Measurements from ENCODE around the gene KRTAP5-4. TPM values are rescaled to one million over a fixed set of nuclear protein-coding genes. Genes with fewer than 3 reads are reported as not detected.
A peak's percentile ranks its signal among the peaks of the same experiment; 100 is the strongest.
"Not testable (repeated sequence)": the region's sequence is repeated elsewhere in the genome, so short reads cannot be mapped to it uniquely, and the experiment has no call there.

KRTAP5-4 gene
- total RNA-seq, 1 donor from 2014 or later: not detected

- TF ChIP-seq, protein P1, sequence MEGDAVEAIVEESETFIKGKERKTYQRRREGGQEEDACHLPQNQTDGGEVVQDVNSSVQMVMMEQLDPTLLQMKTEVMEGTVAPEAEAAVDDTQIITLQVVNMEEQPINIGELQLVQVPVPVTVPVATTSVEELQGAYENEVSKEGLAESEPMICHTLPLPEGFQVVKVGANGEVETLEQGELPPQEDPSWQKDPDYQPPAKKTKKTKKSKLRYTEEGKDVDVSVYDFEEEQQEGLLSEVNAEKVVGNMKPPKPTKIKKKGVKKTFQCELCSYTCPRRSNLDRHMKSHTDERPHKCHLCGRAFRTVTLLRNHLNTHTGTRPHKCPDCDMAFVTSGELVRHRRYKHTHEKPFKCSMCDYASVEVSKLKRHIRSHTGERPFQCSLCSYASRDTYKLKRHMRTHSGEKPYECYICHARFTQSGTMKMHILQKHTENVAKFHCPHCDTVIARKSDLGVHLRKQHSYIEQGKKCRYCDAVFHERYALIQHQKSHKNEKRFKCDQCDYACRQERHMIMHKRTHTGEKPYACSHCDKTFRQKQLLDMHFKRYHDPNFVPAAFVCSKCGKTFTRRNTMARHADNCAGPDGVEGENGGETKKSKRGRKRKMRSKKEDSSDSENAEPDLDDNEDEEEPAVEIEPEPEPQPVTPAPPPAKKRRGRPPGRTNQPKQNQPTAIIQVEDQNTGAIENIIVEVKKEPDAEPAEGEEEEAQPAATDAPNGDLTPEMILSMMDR (IDR thresholded peaks at IDR 0.05; ENCODE audit: unreplicated experiment): no peak
These were observed 40.0 kb downstream of the KRTAP5-4 start for GRCh38 chr11:1581976-1582375.

DNA sequence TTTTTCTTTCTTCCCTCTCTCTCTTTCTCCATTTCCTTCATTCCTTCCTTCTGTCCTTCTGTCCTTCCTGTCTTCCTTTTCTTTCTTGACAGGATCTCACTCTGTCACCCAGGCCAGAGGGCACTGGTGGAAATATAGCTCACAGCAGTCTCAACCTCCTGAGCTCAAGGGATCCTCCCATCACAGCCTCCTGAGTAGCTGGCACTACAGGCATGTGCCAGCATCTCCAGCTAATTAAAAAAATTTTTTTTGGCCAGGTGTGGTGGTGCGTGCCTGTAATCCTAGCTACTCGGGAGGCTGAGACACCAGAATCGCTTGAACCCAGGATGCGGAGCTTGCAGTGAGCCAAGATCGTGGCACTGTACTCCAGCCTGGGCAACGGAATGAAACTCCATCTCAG lies 45.1 kb downstream of the KRTAP5-4 start:
- H3K4me1 Mint-ChIP-seq: no peaks in the 10 kb centered on the region
- TF ChIP-seq, protein P1 (IDR thresholded peaks at IDR 0.05; ENCODE audit: unreplicated experiment): no peak
- no peak overlapping the region for H3K27ac Mint-ChIP-seq
- peaks cover 37% of the 10 kb centered on the region for H3K27me3 Mint-ChIP-seq (ENCODE audit: low read depth)
- no peaks in the 10 kb centered on the region for H3K36me3 Mint-ChIP-seq
- no peak overlapping the region for H3K4me3 Mint-ChIP-seq
- DNase-seq (ENCODE audit: low spot score in 2 of 2, unreplicated experiment in 2 of 2): no peak
- H3K9me3 Mint-ChIP-seq: peaks cover 17% of the 10 kb centered on the region

More at GRCh38 chr11:1581976-1582375, 40.0 kb downstream of the KRTAP5-4 start:
- Mint-ChIP-seq H3K27ac (no peak overlapping the region), H3K27me3 (ENCODE audit: low read depth) (peaks cover 20% of the 10 kb centered on the region), H3K9me3 (peaks cover 20% of the 10 kb centered on the region), H3K4me3 (no peak overlapping the region), H3K36me3 (no peaks in the 10 kb centered on the region), H3K4me1 (no peaks in the 10 kb centered on the region)
- no peak for DNase-seq (ENCODE audit: low spot score in 2 of 2, unreplicated experiment in 2 of 2)

- H3K27ac Mint-ChIP-seq; H3K36me3 Mint-ChIP-seq; H3K4me3 Mint-ChIP-seq; DNase-seq (ENCODE audit: low spot score in 2 of 2, unreplicated experiment in 2 of 2); H3K4me1 Mint-ChIP-seq: not testable (repeated sequence)
- peaks cover 12% of the 10 kb centered on the region for H3K9me3 Mint-ChIP-seq
- peaks cover 37% of the 10 kb centered on the region for H3K27me3 Mint-ChIP-seq (ENCODE audit: low read depth)
These were observed 46.2 kb downstream of the KRTAP5-4 start for GRCh38 chr11:1575756-1576155.

- no peak overlapping the region for H3K4me3 Mint-ChIP-seq
- H3K9me3 Mint-ChIP-seq: peaks cover 12% of the 10 kb centered on the region
- TF ChIP-seq, protein P1 (IDR thresholded peaks at IDR 0.05; ENCODE audit: unreplicated experiment): no peak
- no peak overlapping the region for H3K27ac Mint-ChIP-seq
- H3K36me3 Mint-ChIP-seq: no peaks in the 10 kb centered on the region
- peaks cover 37% of the 10 kb centered on the region for H3K27me3 Mint-ChIP-seq (ENCODE audit: low read depth)
- H3K4me1 Mint-ChIP-seq: no peaks in the 10 kb centered on the region
- DNase-seq (ENCODE audit: low spot score in 2 of 2, unreplicated experiment in 2 of 2): no peak
These were observed 47.0 kb downstream of the KRTAP5-4 start for GRCh38 chr11:1574933-1575242.

- Mint-ChIP-seq H3K27ac (no peak overlapping the region), H3K4me3 (peak overlapping the region; percentile 51), H3K27me3 (ENCODE audit: low read depth) (peaks cover 37% of the 10 kb centered on the region), H3K4me1 (no peaks in the 10 kb centered on the region), H3K9me3 (peaks cover 12% of the 10 kb centered on the region), H3K36me3 (no peaks in the 10 kb centered on the region)
- DNase-seq (ENCODE audit: low spot score in 2 of 2, unreplicated experiment in 2 of 2): peak in 1 of 2 experiments; percentile 81
- TF ChIP-seq, protein P1 (IDR thresholded peaks at IDR 0.05; ENCODE audit: unreplicated experiment): peak; percentile 59
These were observed 47.6 kb downstream of the KRTAP5-4 start for GRCh38 chr11:1574238-1574932.

GRCh38 chr11:1573903-1574237 lies 48.1 kb downstream of the KRTAP5-4 start:
- TF ChIP-seq, protein P1 (IDR thresholded peaks at IDR 0.05; ENCODE audit: unreplicated experiment): no peak
- Mint-ChIP-seq H3K27ac (no peak overlapping the region), H3K4me1 (no peaks in the 10 kb centered on the region), H3K9me3 (peaks cover 9% of the 10 kb centered on the region), H3K36me3 (no peaks in the 10 kb centered on the region), H3K4me3 (peak overlapping the region; percentile 51), H3K27me3 (ENCODE audit: low read depth) (peaks cover 36% of the 10 kb centered on the region)
- no peak for DNase-seq (ENCODE audit: low spot score in 2 of 2, unreplicated experiment in 2 of 2)
